GM12874 (cell line): Measurements from ENCODE around the gene DPH1.

Experiments used
- TF ChIP-seq, protein P1 (sequence below): IDR thresholded peaks from 2 replicates; pipeline ENCODE4 v1.5.1; 2011; ENCODE audit warnings: low read depth, mild to moderate bottlenecking, control low read depth, low read length, moderate library complexity; ENCODE audit not compliant: insufficient read depth

DPH1 gene

GRCh38 chr17:1994707-1995106 lies 35.2 kb upstream of the DPH1 start:
- TF ChIP-seq, protein P1, sequence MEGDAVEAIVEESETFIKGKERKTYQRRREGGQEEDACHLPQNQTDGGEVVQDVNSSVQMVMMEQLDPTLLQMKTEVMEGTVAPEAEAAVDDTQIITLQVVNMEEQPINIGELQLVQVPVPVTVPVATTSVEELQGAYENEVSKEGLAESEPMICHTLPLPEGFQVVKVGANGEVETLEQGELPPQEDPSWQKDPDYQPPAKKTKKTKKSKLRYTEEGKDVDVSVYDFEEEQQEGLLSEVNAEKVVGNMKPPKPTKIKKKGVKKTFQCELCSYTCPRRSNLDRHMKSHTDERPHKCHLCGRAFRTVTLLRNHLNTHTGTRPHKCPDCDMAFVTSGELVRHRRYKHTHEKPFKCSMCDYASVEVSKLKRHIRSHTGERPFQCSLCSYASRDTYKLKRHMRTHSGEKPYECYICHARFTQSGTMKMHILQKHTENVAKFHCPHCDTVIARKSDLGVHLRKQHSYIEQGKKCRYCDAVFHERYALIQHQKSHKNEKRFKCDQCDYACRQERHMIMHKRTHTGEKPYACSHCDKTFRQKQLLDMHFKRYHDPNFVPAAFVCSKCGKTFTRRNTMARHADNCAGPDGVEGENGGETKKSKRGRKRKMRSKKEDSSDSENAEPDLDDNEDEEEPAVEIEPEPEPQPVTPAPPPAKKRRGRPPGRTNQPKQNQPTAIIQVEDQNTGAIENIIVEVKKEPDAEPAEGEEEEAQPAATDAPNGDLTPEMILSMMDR = no peak

GRCh38 chr17:1995321-1995892 lies 34.5 kb upstream of the DPH1 start:
- TF ChIP-seq, protein P1 = no peak

DNA sequence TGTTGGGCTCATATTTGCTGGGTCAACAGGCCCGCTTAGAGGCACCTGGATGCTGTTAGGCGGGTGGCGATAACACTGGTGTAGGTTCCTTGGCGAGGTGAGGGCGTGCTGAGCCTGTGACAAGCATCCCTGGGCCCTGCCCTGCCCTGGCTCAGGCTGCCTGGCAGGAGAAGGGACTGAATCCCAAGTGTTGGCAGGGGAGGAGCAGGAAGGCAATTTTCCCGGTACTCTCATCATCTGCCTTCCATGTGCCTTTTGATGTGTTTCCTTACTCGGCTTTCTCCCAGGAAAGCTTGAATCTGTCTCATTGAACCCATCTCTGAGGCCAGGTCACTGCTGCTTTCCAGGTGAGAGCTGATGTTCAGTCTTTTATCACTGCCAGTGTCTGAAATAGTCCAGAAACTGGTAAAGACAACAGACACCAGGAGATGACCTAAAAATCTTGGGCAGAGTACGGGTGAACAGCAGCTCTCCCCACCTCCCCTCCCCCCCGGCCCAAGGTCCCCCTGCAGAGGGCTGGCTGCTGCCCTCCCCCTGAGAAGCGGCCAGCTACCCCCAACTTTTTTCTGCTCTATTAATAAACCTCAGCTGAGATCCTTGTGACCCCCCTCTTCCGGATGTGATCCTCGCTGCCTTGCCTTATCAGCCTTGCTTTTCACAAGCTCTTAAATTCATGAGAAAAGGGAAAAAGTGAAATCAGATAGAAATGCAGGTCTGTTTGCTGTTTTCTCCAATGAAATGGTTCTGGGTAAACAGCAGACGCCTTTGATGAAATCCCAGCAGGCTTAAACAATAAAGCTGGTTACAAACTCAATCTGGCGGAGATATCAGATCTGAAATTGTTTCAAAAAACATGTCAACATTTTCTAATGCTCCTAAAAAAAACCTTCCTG lies 33.8 kb upstream of the DPH1 start:
- TF ChIP-seq, protein P1 = no peak

DNA sequence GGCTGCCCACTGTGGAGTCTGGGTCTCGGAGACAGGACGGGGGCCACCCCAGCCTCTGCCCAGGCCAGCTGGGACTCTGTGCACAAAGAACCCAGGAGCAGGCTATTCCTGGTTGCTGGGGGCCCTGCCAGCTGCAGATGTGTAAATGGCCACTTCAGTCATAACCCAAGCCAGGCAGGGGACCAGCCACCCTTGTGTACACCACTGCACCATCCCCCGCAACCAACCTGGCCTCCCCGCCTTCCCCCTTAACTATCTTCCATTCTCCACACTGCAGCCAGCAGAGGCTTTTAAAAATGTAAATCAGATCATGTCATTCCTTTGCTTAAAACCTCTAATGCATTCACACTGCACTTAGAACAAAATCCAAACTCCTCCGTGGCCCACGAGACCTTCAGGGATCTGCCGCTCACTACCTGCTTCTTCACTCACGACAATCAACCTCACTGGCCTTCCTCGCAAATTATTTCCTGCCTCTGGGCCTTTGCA lies 33.1 kb upstream of the DPH1 start:
- TF ChIP-seq, protein P1 = no peak

DNA sequence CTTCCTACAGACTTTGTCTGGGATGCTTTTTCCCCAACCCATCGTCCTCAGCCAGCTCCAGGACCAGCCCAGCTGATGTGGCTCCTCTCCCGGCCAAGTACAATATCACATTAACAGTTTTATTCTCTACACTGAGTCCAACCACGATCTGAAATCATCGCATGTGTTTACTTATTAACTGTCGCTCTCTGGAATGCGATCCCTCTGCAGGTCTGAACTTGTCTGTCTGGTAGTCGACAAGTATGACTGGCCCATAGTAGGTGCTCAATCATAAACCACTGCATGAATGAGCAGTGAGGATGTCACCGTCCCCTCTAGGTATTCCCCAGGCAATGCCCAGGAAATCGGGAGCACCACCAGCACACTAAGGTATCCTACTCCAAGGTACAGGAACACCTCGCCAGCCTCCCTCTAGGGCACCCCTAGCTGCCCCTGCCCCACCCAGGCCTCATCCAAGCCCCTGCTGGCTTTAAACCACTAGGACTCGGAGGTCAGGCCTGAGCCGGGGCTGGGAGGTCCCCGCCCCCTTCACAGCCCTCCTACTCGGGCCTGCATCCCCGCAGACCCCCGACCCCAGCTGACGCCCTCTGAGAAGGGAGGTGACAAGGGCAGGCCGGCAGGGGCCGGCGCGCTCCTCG lies 32.5 kb upstream of the DPH1 start:
- TF ChIP-seq, protein P1 = no peak

DNA sequence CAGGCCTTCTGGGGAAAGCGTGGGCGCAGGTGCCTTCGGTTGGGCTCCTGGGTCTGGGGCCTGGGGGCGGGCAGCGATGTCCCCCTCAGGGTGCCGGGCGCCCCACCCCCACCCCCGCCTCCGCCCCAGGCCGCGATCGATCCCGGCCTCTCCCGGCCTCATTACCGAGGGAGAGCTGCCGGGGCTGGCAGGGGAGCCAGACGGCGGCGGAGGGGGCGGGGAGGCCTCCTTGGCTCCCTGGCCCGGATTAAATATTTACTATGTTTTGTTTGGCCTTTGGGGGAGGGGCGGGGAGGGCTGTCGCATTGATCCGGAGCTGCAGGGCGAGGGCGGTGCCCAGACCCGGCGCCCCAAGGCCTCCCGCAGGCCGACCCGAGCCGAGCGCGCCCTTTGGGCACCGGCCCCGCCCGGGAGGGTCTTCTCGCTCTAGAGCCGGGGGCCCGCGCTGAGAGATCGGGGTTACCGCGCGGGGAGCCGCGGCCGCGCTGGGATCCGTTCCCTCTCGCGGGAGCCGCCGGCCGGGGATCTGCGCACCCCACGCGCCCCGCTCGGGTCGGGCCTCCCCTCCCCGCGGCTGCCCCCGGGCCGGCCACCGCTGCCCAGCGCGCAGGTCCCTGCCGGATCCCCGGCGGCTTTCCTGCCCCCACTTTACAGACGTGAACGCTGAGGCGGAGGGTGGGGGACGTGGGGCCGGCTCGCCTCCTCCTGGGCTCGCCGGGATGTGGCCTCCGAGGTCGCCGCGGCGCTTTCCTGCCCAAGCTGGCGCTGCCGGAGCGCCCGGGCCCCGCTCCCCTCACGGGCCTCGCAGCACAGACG lies 31.8 kb upstream of the DPH1 start:
- TF ChIP-seq, protein P1 = no peak
